Duodenal mucosa (tissue), 2 donors: Measurements from ENCODE around the gene IGF2.

Experiments
- H3K27ac ChIP-seq: one replicate; pipeline ENCODE4 v1.7.0; 2013; ENCODE audit warnings: low read depth, low read length
- H3K27me3 ChIP-seq, 2 donors: one replicate each; pipeline ENCODE4 v1.7.0; 2013; ENCODE audit warnings: low read length in 2 of 2, control low read depth in 1 of 2; ENCODE audit not compliant: insufficient read depth in 2 of 2, control insufficient read depth in 1 of 2
- H3K36me3 ChIP-seq, 2 donors: one replicate each; pipeline ENCODE4 v1.7.0; 2013; ENCODE audit warnings: low read length in 2 of 2, control low read depth in 1 of 2; ENCODE audit not compliant: insufficient read depth in 2 of 2, control insufficient read depth in 1 of 2
- H3K4me1 ChIP-seq, 2 donors: one replicate each; pipeline ENCODE4 v1.7.0; 2013; ENCODE audit warnings: low read length in 2 of 2, control low read depth in 1 of 2; ENCODE audit not compliant: insufficient read depth in 2 of 2, control insufficient read depth in 1 of 2
- H3K4me3 ChIP-seq, 2 donors: one replicate each; pipeline ENCODE4 v1.7.0; 2013; ENCODE audit warnings: low read length in 2 of 2, low read depth in 1 of 2
- H3K9ac ChIP-seq, 2 donors: one replicate each; pipeline ENCODE4 v1.7.0; 2013; ENCODE audit warnings: low read length in 2 of 2, low read depth in 1 of 2
- H3K9me3 ChIP-seq, 2 donors: one replicate each; pipeline ENCODE4 v1.7.0; 2013; ENCODE audit warnings: low read length in 2 of 2, control low read depth in 1 of 2; ENCODE audit not compliant: control insufficient read depth in 1 of 2

IGF2 gene

DNA sequence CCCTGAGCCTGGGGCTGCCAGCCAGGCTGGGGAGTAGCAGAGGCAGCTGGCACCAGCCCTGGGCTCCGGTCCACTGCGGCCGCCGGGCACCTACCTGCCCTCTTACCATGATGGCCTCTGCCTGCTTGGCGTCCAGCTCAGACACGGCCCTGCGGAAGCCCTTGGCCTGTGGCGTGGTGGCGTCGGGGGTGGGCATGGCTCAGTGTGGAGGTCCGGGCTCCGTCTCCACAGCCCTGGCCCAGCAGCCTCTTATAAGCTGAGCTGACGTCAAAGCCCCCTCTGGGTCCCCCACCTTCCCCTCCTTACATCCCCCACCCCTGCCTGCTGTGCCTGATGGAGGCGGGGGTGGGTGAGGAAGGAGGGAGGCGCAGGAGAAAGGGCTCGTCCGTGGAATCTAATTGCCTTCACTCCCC, 32.4 kb upstream of the IGF2 start, which contains the start of gene TH:
TH (minus strand) TSS at position 225 of the 413 bp plus-strand sequence; CDS start at position 196, 29 bp downstream.
- H3K27ac ChIP-seq: no peak within 1 kb of the TSS
- H3K9me3 ChIP-seq: no peaks in the 10 kb centered on the region
- peaks cover 0 to 8% of the 10 kb centered on the region in 2 donors for H3K27me3 ChIP-seq
- no peak within 1 kb of the TSS for H3K4me3 ChIP-seq
- H3K4me1 ChIP-seq: no peaks in the 10 kb centered on the region
- no peaks in the 10 kb centered on the region for H3K36me3 ChIP-seq
- no peak within 1 kb of the TSS for H3K9ac ChIP-seq

DNA sequence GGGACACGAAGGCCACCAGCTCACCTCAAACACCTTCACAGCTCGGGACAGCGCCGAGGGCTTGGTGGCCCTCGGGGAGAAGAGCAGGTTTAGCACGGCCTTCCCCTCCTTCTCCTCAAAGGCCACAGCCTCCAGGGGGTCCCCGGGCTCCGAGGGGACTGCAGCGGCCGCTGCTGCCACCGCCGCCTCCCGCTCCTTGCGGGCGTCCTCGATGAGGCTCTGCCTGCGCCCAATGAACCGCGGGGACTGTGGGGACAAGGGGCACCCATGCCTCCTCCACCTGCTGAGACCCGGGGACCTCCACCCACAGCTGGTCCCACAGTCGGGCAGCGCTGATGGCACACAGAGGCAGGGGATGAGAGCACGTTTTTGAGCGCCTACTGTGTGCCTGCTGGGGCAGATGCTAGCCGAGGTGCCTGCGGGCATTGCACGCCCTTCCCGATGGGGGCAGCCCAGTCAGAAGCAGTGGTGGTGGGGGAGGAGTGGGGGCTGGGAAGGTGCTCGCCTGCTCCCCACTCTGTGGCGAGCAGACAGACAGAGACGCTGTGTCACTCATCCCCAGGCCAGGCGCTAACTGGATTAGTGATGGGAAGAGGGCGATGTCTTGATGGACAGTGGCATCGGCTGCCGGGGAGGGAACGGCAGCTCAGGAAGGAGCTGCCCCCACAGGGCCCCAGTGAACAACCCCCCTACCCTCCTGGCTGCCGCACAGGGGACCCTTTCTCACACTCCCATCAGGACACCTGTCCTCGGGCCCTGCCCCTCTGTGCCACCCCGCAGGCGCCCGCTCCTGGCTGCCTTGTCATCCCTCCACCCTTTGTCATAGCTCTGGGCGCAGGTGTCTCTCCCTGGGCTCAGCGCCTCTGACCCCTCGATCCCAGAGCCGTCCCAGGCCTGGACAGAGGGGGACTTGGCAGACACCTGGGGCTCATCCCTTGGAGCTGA, 30.7 kb upstream of the IGF2 start:
- Histone ChIP-seq H3K4me3 (no peak overlapping the region), H3K4me1 (no peaks in the 10 kb centered on the region), H3K27ac (no peak overlapping the region), H3K9me3 (no peaks in the 10 kb centered on the region), H3K36me3 (no peaks in the 10 kb centered on the region), H3K27me3 (peaks cover 0 to 16% of the 10 kb centered on the region in 2 donors), H3K9ac (no peak overlapping the region)

DNA sequence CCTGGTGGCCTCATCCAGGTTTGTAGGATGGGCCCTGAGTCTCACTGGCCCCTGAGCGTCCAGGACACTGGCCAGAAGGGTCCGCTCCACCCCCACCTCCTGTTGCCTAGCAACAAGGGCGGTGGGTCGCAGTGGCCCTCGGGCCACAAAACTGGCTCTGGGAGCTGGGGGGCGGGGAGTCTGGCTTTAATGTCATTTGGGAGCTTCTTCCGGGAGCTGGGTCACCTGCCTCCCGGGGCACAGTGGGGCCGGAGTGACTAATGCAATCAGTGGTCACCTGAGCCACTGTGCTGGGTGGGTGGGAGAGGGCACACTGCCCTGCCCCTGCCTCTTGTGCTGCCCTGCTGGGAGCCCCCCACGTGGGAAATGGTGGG, 29.8 kb upstream of the IGF2 start:
- Histone ChIP-seq H3K27ac (no peak overlapping the region), H3K4me3 (no peak overlapping the region), H3K9me3 (no peaks in the 10 kb centered on the region), H3K4me1 (no peaks in the 10 kb centered on the region), H3K36me3 (no peaks in the 10 kb centered on the region), H3K27me3 (peaks cover 0 to 17% of the 10 kb centered on the region in 2 donors), H3K9ac (no peak overlapping the region)

DNA sequence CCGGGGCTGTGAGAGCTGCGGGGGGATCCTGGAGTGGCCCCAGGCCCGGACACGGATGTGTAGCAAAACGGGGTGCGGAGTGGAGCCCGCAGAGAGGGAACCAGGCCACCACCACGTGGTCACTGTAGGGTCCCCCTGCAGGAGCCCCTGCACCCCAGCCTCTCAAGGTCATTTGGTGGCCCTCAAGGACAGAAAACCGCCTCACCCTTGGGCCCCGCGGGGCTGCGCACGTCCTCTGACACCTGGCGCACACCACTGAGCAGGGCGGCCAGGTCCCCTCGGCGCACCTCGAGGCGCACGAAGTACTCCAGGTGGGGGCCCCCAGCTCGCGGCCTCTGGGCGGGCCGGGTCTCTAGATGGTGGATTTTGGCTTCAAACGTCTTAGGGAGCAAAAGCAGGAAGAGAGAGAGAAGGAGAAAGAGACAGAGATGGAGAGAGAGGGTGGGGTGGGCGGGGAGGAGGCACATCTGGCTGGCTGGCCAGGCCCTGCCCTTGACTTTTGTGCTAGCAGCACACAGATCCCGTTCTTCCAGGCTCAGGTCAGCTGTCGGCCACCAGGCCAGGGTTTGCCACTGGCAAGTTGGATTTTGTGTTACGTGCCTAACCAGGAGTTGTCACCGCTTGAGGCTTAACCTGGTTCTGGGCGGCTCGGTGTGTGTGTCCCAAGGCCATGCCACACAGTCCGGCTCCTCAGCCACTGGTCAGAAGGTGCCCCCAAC, 29.3 kb upstream of the IGF2 start:
- peaks cover 0 to 17% of the 10 kb centered on the region in 2 donors for H3K27me3 ChIP-seq

DNA sequence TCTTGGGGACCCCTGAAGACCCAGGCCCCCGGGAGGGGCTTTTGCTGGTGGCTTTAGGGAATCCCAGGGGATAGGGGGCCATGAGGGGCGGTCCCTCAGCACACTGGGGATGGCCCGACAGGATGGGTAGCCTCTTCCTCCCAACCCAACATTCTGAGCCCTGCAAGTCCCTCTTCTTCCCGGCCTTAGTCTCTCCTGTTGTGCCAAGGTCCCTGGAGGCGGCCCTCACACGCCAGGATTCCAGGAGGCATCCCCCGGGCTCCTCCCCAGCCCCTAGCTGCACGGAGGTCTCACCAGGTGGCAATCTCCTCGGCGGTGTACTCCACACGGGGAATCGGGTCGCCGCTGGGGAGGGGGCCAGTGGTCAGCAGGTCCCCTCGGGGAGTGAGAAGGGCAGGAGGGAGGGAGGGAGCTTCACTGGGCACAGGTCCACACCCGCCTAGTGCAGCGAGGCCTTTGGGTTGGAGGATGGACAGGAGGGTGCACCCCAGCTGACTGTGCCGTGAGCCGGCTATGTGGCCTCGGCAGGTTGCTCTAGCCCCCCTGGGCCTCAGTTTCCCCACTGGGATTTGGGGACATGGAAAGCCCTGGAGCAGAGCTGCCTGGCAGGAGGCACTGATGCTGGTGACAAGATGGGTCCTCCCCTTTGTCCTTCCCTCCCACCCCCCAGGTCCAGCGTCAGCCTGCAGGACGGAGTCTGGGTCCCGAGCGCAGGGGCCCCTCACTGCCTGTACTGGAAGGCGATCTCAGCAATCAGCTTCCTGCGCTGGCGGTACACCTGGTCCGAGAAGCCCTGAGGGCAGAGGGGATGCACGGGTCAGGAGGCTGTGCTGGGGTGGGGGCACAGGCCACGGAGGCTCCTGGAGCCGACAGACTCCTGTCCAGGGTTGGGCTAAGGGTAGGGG, 28.2 kb upstream of the IGF2 start:
- no peak overlapping the region for H3K27ac ChIP-seq
- H3K9ac ChIP-seq: no peak overlapping the region
- peaks cover 0 to 21% of the 10 kb centered on the region in 2 donors for H3K27me3 ChIP-seq
- no peaks in the 10 kb centered on the region for H3K36me3 ChIP-seq
- no peaks in the 10 kb centered on the region for H3K9me3 ChIP-seq
- H3K4me3 ChIP-seq: no peak overlapping the region
- no peaks in the 10 kb centered on the region for H3K4me1 ChIP-seq

More for the DNA sequence above, 29.3 kb upstream of the IGF2 start:
- Histone ChIP-seq H3K9ac (no peak overlapping the region), H3K9me3 (no peaks in the 10 kb centered on the region), H3K36me3 (no peaks in the 10 kb centered on the region), H3K27ac (no peak overlapping the region), H3K4me3 (no peak overlapping the region), H3K4me1 (no peaks in the 10 kb centered on the region)

DNA sequence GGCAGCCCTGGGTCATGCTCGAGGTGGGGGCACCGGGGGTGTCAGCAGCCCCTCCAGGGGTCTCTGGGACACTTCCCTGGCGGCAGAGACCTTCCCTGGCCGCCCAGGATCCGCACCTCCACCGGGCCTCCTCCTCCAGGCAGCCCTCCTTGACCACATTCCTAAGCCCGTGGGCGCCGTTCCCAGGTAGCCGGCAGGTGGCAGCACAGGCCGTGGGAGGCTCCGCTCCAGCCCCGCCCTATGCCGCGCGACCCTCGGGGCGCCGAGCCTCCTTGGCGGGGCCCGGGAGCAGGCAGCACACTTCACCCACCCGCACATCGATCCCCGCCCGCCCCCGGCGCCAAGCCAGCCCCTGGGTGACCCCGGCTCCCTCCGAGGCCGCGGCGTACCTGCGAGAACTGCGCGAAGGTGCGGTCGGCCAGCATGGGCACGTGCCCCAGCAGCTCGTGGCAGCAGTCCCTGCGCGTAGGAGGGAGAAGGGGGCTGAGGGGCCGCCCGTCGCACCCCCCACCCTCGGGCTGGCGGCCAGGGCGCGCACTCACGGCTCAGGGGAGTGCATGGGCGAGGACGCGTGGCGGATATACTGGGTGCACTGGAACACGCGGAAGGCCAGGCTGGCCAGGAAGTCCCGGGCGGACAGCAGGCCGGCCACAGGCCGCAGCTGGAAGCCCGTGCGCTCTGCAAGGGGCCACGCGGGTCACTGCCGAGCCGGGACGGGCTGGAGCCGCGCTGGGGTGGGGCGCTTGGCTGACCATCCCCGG, 27.1 kb upstream of the IGF2 start:
- H3K9ac ChIP-seq: no peak overlapping the region
- H3K4me3 ChIP-seq: no peak overlapping the region
- no peaks in the 10 kb centered on the region for H3K4me1 ChIP-seq
- peaks cover 0 to 21% of the 10 kb centered on the region in 2 donors for H3K27me3 ChIP-seq
- H3K36me3 ChIP-seq: no peaks in the 10 kb centered on the region
- H3K27ac ChIP-seq: no peak overlapping the region
- no peaks in the 10 kb centered on the region for H3K9me3 ChIP-seq

DNA sequence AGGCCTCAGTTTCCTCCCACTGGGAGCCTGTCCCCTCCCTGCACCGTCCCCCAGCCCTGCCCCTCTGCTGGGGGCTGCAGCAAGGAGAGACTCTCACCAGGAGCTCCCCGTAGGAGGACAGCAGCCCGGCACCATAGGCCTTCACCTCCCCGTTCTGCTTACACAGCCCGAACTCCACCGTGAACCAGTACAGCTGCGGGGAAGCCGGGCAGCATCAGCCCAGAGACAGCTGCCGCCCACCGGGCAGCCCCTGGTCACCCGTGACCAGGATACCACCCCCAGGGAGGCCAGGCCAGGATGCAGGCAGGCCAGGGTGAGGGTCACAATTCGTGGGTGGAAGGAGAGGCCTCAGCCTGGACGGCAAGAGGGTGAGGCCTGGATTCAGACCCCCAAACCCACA, 26.4 kb upstream of the IGF2 start:
- Histone ChIP-seq H3K9me3 (no peaks in the 10 kb centered on the region), H3K4me3 (no peak overlapping the region), H3K27me3 (peaks cover 0 to 21% of the 10 kb centered on the region in 2 donors), H3K36me3 (no peaks in the 10 kb centered on the region), H3K9ac (no peak overlapping the region), H3K27ac (no peak overlapping the region), H3K4me1 (no peaks in the 10 kb centered on the region)

DNA sequence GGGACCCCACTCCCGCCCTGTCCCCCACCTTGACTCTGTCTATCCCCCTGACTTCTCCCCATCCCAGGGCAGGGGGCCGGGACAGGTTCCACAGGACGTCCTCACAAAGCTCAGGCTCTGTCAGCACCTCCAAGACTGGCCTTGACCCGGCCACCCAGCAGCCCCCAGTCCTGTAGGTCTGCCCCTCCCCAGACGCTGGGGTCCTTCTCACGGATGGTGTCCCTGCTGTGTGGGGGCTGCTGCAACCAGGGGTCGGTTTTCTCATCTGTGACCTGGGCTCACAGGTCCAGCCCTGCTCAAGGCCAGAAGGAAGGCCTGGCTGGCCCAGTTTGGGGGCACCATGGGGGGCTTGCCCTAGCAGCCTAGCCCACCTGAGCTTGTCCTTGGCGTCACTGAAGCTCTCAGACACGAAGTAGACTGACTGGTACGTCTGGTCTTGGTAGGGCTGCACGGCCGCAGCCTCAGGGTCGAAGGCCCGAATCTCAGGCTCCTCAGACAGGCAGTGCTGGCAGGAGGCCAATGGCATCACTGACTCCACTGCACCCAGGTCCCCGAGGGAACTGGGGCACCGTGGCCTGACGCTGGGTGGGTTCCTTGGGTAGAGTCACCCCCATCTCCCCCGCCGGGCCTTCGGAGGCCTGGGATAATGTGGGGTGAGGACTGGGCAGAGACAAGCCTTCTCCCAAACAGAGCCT, 25.8 kb upstream of the IGF2 start:
- Histone ChIP-seq H3K4me1 (no peaks in the 10 kb centered on the region), H3K27me3 (peaks cover 0 to 21% of the 10 kb centered on the region in 2 donors)

DNA sequence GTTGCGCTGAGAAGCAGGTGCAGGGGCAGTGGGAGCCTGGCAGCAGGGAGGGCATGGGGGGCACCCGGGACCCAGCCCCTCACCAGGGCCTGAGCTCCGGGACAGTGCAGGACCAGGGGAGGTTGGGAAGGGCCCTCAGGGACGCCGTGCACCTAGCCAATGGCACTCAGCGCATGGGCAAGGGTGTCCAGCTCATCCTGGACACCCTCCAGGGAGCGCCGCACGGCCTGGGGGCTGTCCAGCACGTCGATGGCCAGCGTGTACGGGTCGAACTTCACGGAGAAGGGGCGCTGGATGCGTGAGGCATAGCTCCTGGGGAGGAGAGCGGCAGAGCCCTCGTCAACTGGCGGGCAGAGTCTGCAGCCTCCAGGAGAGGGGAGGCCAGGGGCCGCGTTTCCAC, 24.9 kb upstream of the IGF2 start:
- Histone ChIP-seq H3K4me1 (no peaks in the 10 kb centered on the region), H3K27me3 (peaks cover 0 to 21% of the 10 kb centered on the region in 2 donors)

More for the DNA sequence above, 25.8 kb upstream of the IGF2 start:
- no peak overlapping the region for H3K27ac ChIP-seq
- no peak overlapping the region for H3K4me3 ChIP-seq
- no peak overlapping the region for H3K9ac ChIP-seq
- H3K9me3 ChIP-seq: no peaks in the 10 kb centered on the region
- no peaks in the 10 kb centered on the region for H3K36me3 ChIP-seq

More for the DNA sequence above, 24.9 kb upstream of the IGF2 start:
- no peak overlapping the region for H3K27ac ChIP-seq
- H3K9me3 ChIP-seq: no peaks in the 10 kb centered on the region
- no peak overlapping the region for H3K4me3 ChIP-seq
- no peak overlapping the region for H3K9ac ChIP-seq
- H3K36me3 ChIP-seq: no peaks in the 10 kb centered on the region
